Caco-2 (cell line): ENCODE results near the gene FAM43A. TPM values are rescaled to one million over a fixed set of nuclear protein-coding genes. Genes with fewer than 3 reads are reported as not detected.

Source experiments
- BruUV-seq: library from RNA; stranded (reverse); fragments of 400-500 nt; replicated peaks from 2 replicates; lab custom pipeline; 2021; lab: Mats Ljungman, UMichigan
- CTCF ChIA-PET: fragments of 300-600 bp; sonication (Branson Sonifier 250); formaldehyde crosslinking; loops from one replicate; lab custom pipeline; 2022; ENCODE audit warnings: antibody characterized with exemption; lab: Charles Lee
- POLR2A ChIA-PET: fragments of 300-600 bp; sonication (Branson Sonifier 250); formaldehyde crosslinking; loops from one replicate; lab custom pipeline; 2022; ENCODE audit warnings: antibody characterized with exemption; lab: Charles Lee
- DNase-seq, 2 experiments: peaks; one replicate each; pipeline versions ENCODE4 v3.0.0 to v3.0.0-alpha.2; 2020 to 2022
- H3K27me3 ChIP-seq: replicated peaks from 2 replicates; pipeline ENCODE4 v1.6.0; 2011; ENCODE audit warnings: low read length; ENCODE audit not compliant: control insufficient read depth, insufficient read depth
- H3K36me3 ChIP-seq: 2 replicates; pipeline ENCODE4 v1.5.1; 2011; ENCODE audit warnings: low read length; ENCODE audit not compliant: control insufficient read depth, insufficient read depth
- H3K4me1 ChIP-seq: fragments of 250-450 bp; sonication (Bioruptor Pico); 2 replicates; pipeline ENCODE4 v1.5.1; 2020; ENCODE audit warnings: mild to moderate bottlenecking
- H3K4me3 ChIP-seq: 2 replicates; pipeline ENCODE4 v1.5.1; 2011; ENCODE audit warnings: low read depth, mild to moderate bottlenecking, control low read depth, low read length
- H3K9me3 ChIP-seq: fragments of 250-450 bp; sonication (Bioruptor Pico); 2 replicates; pipeline ENCODE4 v1.5.1; 2020; ENCODE audit warnings: mild to moderate bottlenecking, moderate library complexity
- H3K27ac Mint-ChIP-seq: one replicate; pipeline ENCODE4 v1.8.0; 2022; ENCODE audit warnings: mixed read lengths; ENCODE audit not compliant: unreplicated experiment
- H3K27me3 Mint-ChIP-seq: one replicate; pipeline ENCODE4 v1.8.0; 2022; ENCODE audit warnings: mixed read lengths; ENCODE audit not compliant: insufficient read depth, unreplicated experiment
- H3K36me3 Mint-ChIP-seq: one replicate; pipeline ENCODE4 v1.8.0; 2022; ENCODE audit warnings: mild to moderate bottlenecking, mixed read lengths; ENCODE audit not compliant: insufficient read depth, unreplicated experiment
- H3K4me1 Mint-ChIP-seq: one replicate; pipeline ENCODE4 v1.8.0; 2022; ENCODE audit warnings: low read depth, mixed read lengths; ENCODE audit not compliant: unreplicated experiment
- H3K4me3 Mint-ChIP-seq: one replicate; pipeline ENCODE4 v1.8.0; 2022; ENCODE audit warnings: mild to moderate bottlenecking, moderate library complexity, mixed read lengths; ENCODE audit not compliant: unreplicated experiment
- H3K9me3 Mint-ChIP-seq: one replicate; pipeline ENCODE4 v1.8.0; 2022; ENCODE audit warnings: mixed read lengths; ENCODE audit not compliant: unreplicated experiment
- intact Hi-C: fragments of 100-400 bp; cut with micrococcal nuclease; formaldehyde crosslinking; loops from one replicate; pipeline ENCODE4 v1.10.0; 2022; ENCODE audit not compliant: unreplicated experiment
- total RNA-seq: library from RNA; stranded (reverse); gene quantifications from 2 replicates; pipeline ENCODE4 v1.2.3, GENCODE V29; 2022
- TF ChIP-seq, protein P1 (sequence below), 2 experiments: fragments of 200-600 bp in 1 of 2; IDR thresholded peaks; 1 replicate in 1 of 2; 2 replicates in 1 of 2; pipeline versions ENCODE4 v1.5.1 to v1.8.0; 2011 to 2022; ENCODE audit warnings: antibody characterized with exemption in 1 of 2, control low read depth in 1 of 2, inconsistent platforms in 1 of 2, low read depth in 1 of 2, low read length in 1 of 2, mild to moderate bottlenecking in 1 of 2, moderate library complexity in 1 of 2; ENCODE audit not compliant: insufficient read depth in 1 of 2, severe bottlenecking in 1 of 2, unreplicated experiment in 1 of 2

FAM43A gene
- total RNA-seq, 1 experiment from 2014 or later, result 3.5 TPM

DNA sequence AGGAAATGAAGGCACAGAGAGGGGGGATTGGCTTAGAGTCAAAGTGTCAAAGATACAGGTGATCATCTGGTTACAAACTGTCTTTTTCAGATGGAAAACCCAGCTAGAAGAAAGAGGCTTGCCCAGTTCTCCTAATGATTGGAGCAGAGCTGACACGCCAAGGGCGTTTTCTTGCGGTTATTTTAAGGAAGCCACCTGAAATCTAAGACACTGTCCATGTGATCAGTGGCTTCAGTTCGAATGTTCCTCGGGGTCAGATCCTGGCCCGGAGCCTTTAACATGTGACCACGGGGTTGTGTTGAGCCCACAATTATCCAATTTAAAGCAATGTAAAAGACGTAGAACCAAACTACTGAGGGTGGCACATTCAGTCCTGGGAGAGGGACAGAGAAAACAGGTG lies 19.5 kb downstream of the FAM43A start:
- H3K27me3 Mint-ChIP-seq, result no peaks in the 10 kb centered on the region
- intact Hi-C loops, result no loop called here
- Histone ChIP-seq H3K36me3 (no peaks in the 10 kb centered on the region), H3K9me3 (no peaks in the 10 kb centered on the region), H3K4me1 (no peaks in the 10 kb centered on the region), H3K27me3 (no peaks in the 10 kb centered on the region), H3K4me3 (no peak overlapping the region)
- ChIA-PET POLR2A (no interaction called here), CTCF (interaction anchor here (0.6 kb wide), 1 partner anchor 18 kb away, joined by 3 read pairs; no protein-coding TSS in a partner anchor)
- TF ChIP-seq, protein P1, sequence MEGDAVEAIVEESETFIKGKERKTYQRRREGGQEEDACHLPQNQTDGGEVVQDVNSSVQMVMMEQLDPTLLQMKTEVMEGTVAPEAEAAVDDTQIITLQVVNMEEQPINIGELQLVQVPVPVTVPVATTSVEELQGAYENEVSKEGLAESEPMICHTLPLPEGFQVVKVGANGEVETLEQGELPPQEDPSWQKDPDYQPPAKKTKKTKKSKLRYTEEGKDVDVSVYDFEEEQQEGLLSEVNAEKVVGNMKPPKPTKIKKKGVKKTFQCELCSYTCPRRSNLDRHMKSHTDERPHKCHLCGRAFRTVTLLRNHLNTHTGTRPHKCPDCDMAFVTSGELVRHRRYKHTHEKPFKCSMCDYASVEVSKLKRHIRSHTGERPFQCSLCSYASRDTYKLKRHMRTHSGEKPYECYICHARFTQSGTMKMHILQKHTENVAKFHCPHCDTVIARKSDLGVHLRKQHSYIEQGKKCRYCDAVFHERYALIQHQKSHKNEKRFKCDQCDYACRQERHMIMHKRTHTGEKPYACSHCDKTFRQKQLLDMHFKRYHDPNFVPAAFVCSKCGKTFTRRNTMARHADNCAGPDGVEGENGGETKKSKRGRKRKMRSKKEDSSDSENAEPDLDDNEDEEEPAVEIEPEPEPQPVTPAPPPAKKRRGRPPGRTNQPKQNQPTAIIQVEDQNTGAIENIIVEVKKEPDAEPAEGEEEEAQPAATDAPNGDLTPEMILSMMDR (IDR thresholded peaks at IDR 0.05; ENCODE audit: insufficient read depth in 1 of 2, low read depth in 1 of 2, low read length in 1 of 2, severe bottlenecking in 1 of 2, unreplicated experiment in 1 of 2), result no peak
- no peak for DNase-seq
- H3K4me1 Mint-ChIP-seq, result peaks cover 14% of the 10 kb centered on the region
- no peaks in the 10 kb centered on the region for H3K36me3 Mint-ChIP-seq
- H3K9me3 Mint-ChIP-seq, result no peaks in the 10 kb centered on the region
- BruUV-seq, result no TSS peak
- H3K4me3 Mint-ChIP-seq, result no peak overlapping the region
- no peak overlapping the region for H3K27ac Mint-ChIP-seq

DNA sequence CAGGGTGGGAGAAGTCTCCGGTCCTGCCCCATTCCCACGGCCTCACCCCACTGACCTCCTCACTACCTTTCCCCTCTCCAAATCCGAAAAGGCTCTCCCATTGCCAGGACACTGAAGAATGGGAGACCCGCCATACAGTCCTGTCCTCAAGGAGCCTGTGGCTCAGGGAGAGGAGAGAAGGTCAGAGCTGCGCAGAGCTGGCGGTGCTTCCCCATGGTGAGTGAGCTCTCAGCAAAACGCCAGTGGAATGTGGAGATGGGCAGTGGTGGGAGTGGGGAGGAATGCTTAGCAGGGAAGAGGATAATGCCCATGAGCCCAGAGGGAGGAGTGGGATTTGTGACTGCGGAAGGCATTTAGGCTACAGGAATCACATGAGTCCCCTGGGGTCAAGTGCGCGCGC lies 20.1 kb downstream of the FAM43A start:
- DNase-seq, result no peak
- ChIA-PET CTCF (interaction anchor here (0.6 kb wide), 1 partner anchor 19 kb away, joined by 3 read pairs; no protein-coding TSS in a partner anchor), POLR2A (no interaction called here)
- H3K4me3 Mint-ChIP-seq, result no peak overlapping the region
- no peaks in the 10 kb centered on the region for H3K9me3 Mint-ChIP-seq
- H3K36me3 Mint-ChIP-seq, result no peaks in the 10 kb centered on the region
- H3K4me3 ChIP-seq, result no peak overlapping the region
- H3K4me1 Mint-ChIP-seq, result peaks cover 12% of the 10 kb centered on the region
- H3K9me3 ChIP-seq, result no peaks in the 10 kb centered on the region
- no peaks in the 10 kb centered on the region for H3K27me3 ChIP-seq
- intact Hi-C loops, result no loop called here
- H3K27me3 Mint-ChIP-seq, result no peaks in the 10 kb centered on the region
- TF ChIP-seq, protein P1 (IDR thresholded peaks at IDR 0.05; ENCODE audit: insufficient read depth in 1 of 2, low read depth in 1 of 2, low read length in 1 of 2, severe bottlenecking in 1 of 2, unreplicated experiment in 1 of 2), result no peak
- H3K4me1 ChIP-seq, result no peaks in the 10 kb centered on the region
- H3K36me3 ChIP-seq, result no peaks in the 10 kb centered on the region
- no TSS peak for BruUV-seq
- peak overlapping the region; percentile 6 for H3K27ac Mint-ChIP-seq

DNA sequence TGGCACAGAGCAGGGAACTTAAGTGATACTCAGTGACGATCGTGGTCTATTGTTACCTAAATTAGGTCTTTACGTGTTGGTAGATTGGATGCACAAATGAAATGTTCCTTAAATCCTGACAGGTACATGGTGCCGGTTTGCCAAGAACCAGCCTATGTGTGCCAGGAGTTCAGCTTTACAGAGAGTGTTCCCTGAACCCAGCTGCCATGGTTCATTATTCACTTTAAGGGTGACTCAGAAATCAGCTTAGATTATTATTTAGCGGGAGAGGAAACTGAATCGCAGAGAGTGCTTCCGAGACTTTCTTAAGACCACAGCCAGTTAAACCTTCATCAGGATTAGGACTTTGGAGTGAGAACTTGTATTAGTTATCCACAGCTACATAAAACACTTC lies 21.5 kb downstream of the FAM43A start:
- no peak for DNase-seq
- H3K27me3 ChIP-seq, result no peaks in the 10 kb centered on the region
- H3K9me3 Mint-ChIP-seq, result no peaks in the 10 kb centered on the region
- no peak overlapping the region for H3K4me3 Mint-ChIP-seq
- H3K36me3 Mint-ChIP-seq, result no peaks in the 10 kb centered on the region
- TF ChIP-seq, protein P1 (IDR thresholded peaks at IDR 0.05; ENCODE audit: insufficient read depth in 1 of 2, low read depth in 1 of 2, low read length in 1 of 2, severe bottlenecking in 1 of 2, unreplicated experiment in 1 of 2), result no peak
- no peaks in the 10 kb centered on the region for H3K36me3 ChIP-seq
- H3K27ac Mint-ChIP-seq, result no peak overlapping the region
- H3K4me1 ChIP-seq, result no peaks in the 10 kb centered on the region
- intact Hi-C loops, result no loop called here
- no peak overlapping the region for H3K4me3 ChIP-seq
- no TSS peak for BruUV-seq
- H3K4me1 Mint-ChIP-seq, result peaks cover 12% of the 10 kb centered on the region
- no peaks in the 10 kb centered on the region for H3K9me3 ChIP-seq
- ChIA-PET POLR2A (no interaction called here), CTCF (interaction anchor here (0.6 to 0.7 kb wide), 2 partner anchors 8 to 564 kb away, joined by 3 read pairs; partner anchors contain the start of gene XXYLT1)
- no peaks in the 10 kb centered on the region for H3K27me3 Mint-ChIP-seq
